Measurements from ENCODE around the gene GRIK3. TPM values are rescaled to one million over a fixed set of nuclear protein-coding genes. Genes with fewer than 3 reads are reported as not detected.

Gene GRIK3
- total and polyA plus RNA-seq, 2 experiments from 2014 or later = under 0.01 TPM; not detected in 1

GRCh38 chr1:36766481-36766880, 267.8 kb downstream of the GRIK3 start:
- 63% methylated on average over 4 of the region's 4 CpGs for WGBS (ENCODE audit: low lambda C conversion rate, missing lambda C conversion rate)

GRCh38 chr1:36765785-36766300, 268.5 kb downstream of the GRIK3 start:
- H3K27me3 ChIP-seq = peaks cover 31% of the 10 kb centered on the region
- H3K36me3 ChIP-seq (replicated peaks; ENCODE audit: insufficient read depth, low read depth) = no peaks in the 10 kb centered on the region
- H3K27ac ChIP-seq = no peak overlapping the region
- no peak for DNase-seq (ENCODE audit: low spot score)
- no peaks in the 10 kb centered on the region for H3K4me1 ChIP-seq (ENCODE audit: insufficient read depth)
- no peak overlapping the region for H3K4me3 ChIP-seq
- no peaks in the 10 kb centered on the region for H3K9me3 ChIP-seq (ENCODE audit: low read depth)
- no peaks in the 10 kb centered on the region for H3K79me2 ChIP-seq
- TF ChIP-seq EZH2 (IDR thresholded peaks at IDR 0.05; ENCODE audit: borderline replicate concordance) (no peak), CTCF (IDR thresholded peaks at IDR 0.05; ENCODE audit: poor library complexity) (no peak), EZH2phosphoT487 (IDR thresholded peaks at IDR 0.05; ENCODE audit: low read depth, severe bottlenecking, unreplicated experiment) (no peak)
- H3K4me2 ChIP-seq = no peak overlapping the region
- no peak overlapping the region for H2AFZ ChIP-seq
- H4K20me1 ChIP-seq (ENCODE audit: insufficient read depth, poor library complexity, severe bottlenecking) = no peaks in the 10 kb centered on the region
- no peaks in the 10 kb centered on the region for H3K9me2 ChIP-seq (replicated peaks; ENCODE audit: insufficient read depth)
- WGBS (ENCODE audit: low lambda C conversion rate, missing lambda C conversion rate) = 51% methylated on average over 5 of the region's 5 CpGs

More at GRCh38 chr1:36766481-36766880, 267.8 kb downstream of the GRIK3 start:
- H3K4me2 ChIP-seq = no peak overlapping the region
- H3K27me3 ChIP-seq = peaks cover 38% of the 10 kb centered on the region
- no peaks in the 10 kb centered on the region for H3K79me2 ChIP-seq
- no peak overlapping the region for H2AFZ ChIP-seq
- no peaks in the 10 kb centered on the region for H3K4me1 ChIP-seq (ENCODE audit: insufficient read depth)
- H3K4me3 ChIP-seq = no peak overlapping the region
- no peaks in the 10 kb centered on the region for H3K9me3 ChIP-seq (ENCODE audit: low read depth)
- no peak for DNase-seq (ENCODE audit: low spot score)
- H3K27ac ChIP-seq = no peak overlapping the region
- TF ChIP-seq CTCF (IDR thresholded peaks at IDR 0.05; ENCODE audit: poor library complexity) = no peak
- no peak for TF ChIP-seq EZH2phosphoT487 (IDR thresholded peaks at IDR 0.05; ENCODE audit: low read depth, severe bottlenecking, unreplicated experiment)
- TF ChIP-seq EZH2 (IDR thresholded peaks at IDR 0.05; ENCODE audit: borderline replicate concordance) = no peak
- H3K36me3 ChIP-seq (replicated peaks; ENCODE audit: insufficient read depth, low read depth) = no peaks in the 10 kb centered on the region
- H4K20me1 ChIP-seq (ENCODE audit: insufficient read depth, poor library complexity, severe bottlenecking) = no peaks in the 10 kb centered on the region
- no peaks in the 10 kb centered on the region for H3K9me2 ChIP-seq (replicated peaks; ENCODE audit: insufficient read depth)

- Histone ChIP-seq H3K9me3 (ENCODE audit: low read depth) (no peaks in the 10 kb centered on the region), H3K9me2 (replicated peaks; ENCODE audit: insufficient read depth) (no peaks in the 10 kb centered on the region), H3K4me3 (no peak overlapping the region), H3K27me3 (peaks cover 21% of the 10 kb centered on the region), H3K27ac (no peak overlapping the region), H4K20me1 (ENCODE audit: insufficient read depth, poor library complexity, severe bottlenecking) (no peaks in the 10 kb centered on the region), H3K36me3 (replicated peaks; ENCODE audit: insufficient read depth, low read depth) (no peaks in the 10 kb centered on the region), H2AFZ (no peak overlapping the region), H3K79me2 (no peaks in the 10 kb centered on the region), H3K4me2 (no peak overlapping the region), H3K4me1 (ENCODE audit: insufficient read depth) (no peaks in the 10 kb centered on the region)
- no peak for TF ChIP-seq EZH2 (IDR thresholded peaks at IDR 0.05; ENCODE audit: borderline replicate concordance)
- no peak for TF ChIP-seq CTCF (IDR thresholded peaks at IDR 0.05; ENCODE audit: poor library complexity)
- no peak for TF ChIP-seq EZH2phosphoT487 (IDR thresholded peaks at IDR 0.05; ENCODE audit: low read depth, severe bottlenecking, unreplicated experiment)
- DNase-seq (ENCODE audit: low spot score) = no peak
- 3% methylated on average over 2 of the region's 2 CpGs for WGBS (ENCODE audit: low lambda C conversion rate, missing lambda C conversion rate)
These were observed 269.5 kb downstream of the GRIK3 start for GRCh38 chr1:36764798-36765197.
